GM12878 (cell line): ENCODE data around the gene NCAPH2. TPM values are rescaled to one million over a fixed set of nuclear protein-coding genes. Genes with fewer than 3 reads are reported as not detected.
A peak's percentile ranks its signal among the peaks of the same experiment; 100 is the strongest.

Source experiments
- ATAC-seq: fragments of 200-7000 bp; cut with Tn5 transposase; 3 replicates; pipeline ENCODE4 v1.9.1; 2020; ENCODE audit warnings: mild to moderate bottlenecking, moderate library complexity
- BruUV-seq: library from RNA; stranded (reverse); fragments of 400-500 nt; replicated peaks from 2 replicates; lab custom pipeline; 2021; lab: Mats Ljungman, UMichigan
- CTCF ChIA-PET: fragments of 300-600 bp; sonication (Branson Sonifier 250); formaldehyde crosslinking; extraction: SDS; loops from one replicate; lab custom pipeline; 2021; ENCODE audit warnings: inconsistent platforms; lab: Yijun Ruan, JAX
- POLR2A ChIA-PET: fragments of 350-600 bp; formaldehyde crosslinking; extraction: SDS; loops from one replicate; lab custom pipeline; 2021; ENCODE audit warnings: inconsistent platforms; lab: Charles Lee
- RAD21 ChIA-PET: fragments of 300-600 bp; sonication (Branson Sonifier 250); formaldehyde crosslinking; loops from one replicate; lab custom pipeline; 2023; ENCODE audit warnings: antibody characterized with exemption; ENCODE audit not compliant: unreplicated experiment; lab: Charles Lee
- SMC1A ChIA-PET: fragments of 300-600 bp; sonication (Branson Sonifier 250); formaldehyde crosslinking; loops from one replicate; lab custom pipeline; 2023; ENCODE audit not compliant: unreplicated experiment, uncharacterized antibody; lab: Charles Lee
- DNase-seq: peaks from one replicate; pipeline ENCODE4 v3.0.0-alpha.2; 2011; ENCODE audit warnings: low read depth, low spot score
- FAIRE-seq: peaks from 3 replicates; lab custom pipeline; 2011; peaks lifted over from hg19 to GRCh38; lab: Jason Lieb, UNC
- H2AFZ ChIP-seq: 2 replicates; pipeline ENCODE4 v1.6.0; 2011; ENCODE audit warnings: low read depth, low read length, control low read depth; ENCODE audit not compliant: control insufficient read depth
- H3K27ac ChIP-seq: 2 replicates; pipeline ENCODE4 v1.5.1; 2011; ENCODE audit warnings: control low read depth; ENCODE audit not compliant: control insufficient read depth, insufficient read depth
- H3K27me3 ChIP-seq, 2 experiments: replicated peaks in 1 of 2; 2 replicates each; pipeline versions ENCODE4 v1.6.0 to v1.6.1; 2011; ENCODE audit warnings: low read length in 1 of 2; ENCODE audit not compliant: control insufficient read depth in 2 of 2, insufficient read depth in 2 of 2
- H3K36me3 ChIP-seq, 2 experiments: 2 replicates each; pipeline ENCODE4 v1.5.1; 2011; ENCODE audit warnings: low read length in 1 of 2; ENCODE audit not compliant: control insufficient read depth in 2 of 2, insufficient read depth in 2 of 2
- H3K4me1 ChIP-seq: 2 replicates; pipeline ENCODE4 v1.6.1; 2011; ENCODE audit warnings: mild to moderate bottlenecking, low read length, moderate library complexity, mixed read lengths; ENCODE audit not compliant: control insufficient read depth, insufficient read depth
- H3K4me2 ChIP-seq: 2 replicates; pipeline ENCODE4 v1.6.0; 2011; ENCODE audit warnings: control low read depth; ENCODE audit not compliant: control insufficient read depth, insufficient read depth
- H3K4me3 ChIP-seq: fragments of 200-600 bp; sonication (generic); 2 replicates; pipeline ENCODE4 v1.5.1; 2016
- H3K79me2 ChIP-seq: 2 replicates; pipeline ENCODE4 v1.6.0; 2011; ENCODE audit warnings: low read length; ENCODE audit not compliant: control insufficient read depth, insufficient read depth
- H3K9ac ChIP-seq: 2 replicates; pipeline ENCODE4 v1.8.0; 2011; ENCODE audit warnings: low read length, control low read depth, mixed read lengths; ENCODE audit not compliant: control insufficient read depth, insufficient read depth
- H3K9me3 ChIP-seq: replicated peaks from 3 replicates; pipeline ENCODE4 v1.5.1; 2011; ENCODE audit warnings: mild to moderate bottlenecking, low read length; ENCODE audit not compliant: control insufficient read depth, insufficient read depth
- H4K20me1 ChIP-seq: 2 replicates; pipeline ENCODE4 v1.6.0; 2011; ENCODE audit not compliant: control insufficient read depth, insufficient read depth
- CBFB ChIP-seq: IDR thresholded peaks from 2 replicates; pipeline ENCODE4 v1.6.1; 2016; ENCODE audit warnings: antibody characterized with exemption, low read depth
- CHD2 ChIP-seq: IDR thresholded peaks from 2 replicates; pipeline ENCODE4 v1.6.1; 2011; ENCODE audit warnings: low read depth, low read length, improper control_type of control experiment, borderline replicate concordance
- CREM ChIP-seq: IDR thresholded peaks from 2 replicates; pipeline ENCODE4 v1.6.1; 2014; ENCODE audit warnings: antibody characterized with exemption, low read depth
- DPF2 ChIP-seq: fragments of 450-650 bp; IDR thresholded peaks from 2 replicates; pipeline ENCODE4 v1.6.1; 2017; ENCODE audit warnings: mild to moderate bottlenecking
- EGR1 ChIP-seq, 2 experiments: IDR thresholded peaks; 1 replicate in 1 of 2; 2 replicates in 1 of 2; pipeline ENCODE4 v1.6.1; 2011 to 2012; ENCODE audit warnings: low read depth in 2 of 2, low read length in 2 of 2, borderline replicate concordance in 1 of 2, mild to moderate bottlenecking in 1 of 2, moderate library complexity in 1 of 2
- HDAC6 ChIP-seq: fragments of 200-600 bp; sonication (generic); IDR thresholded peaks from one replicate; pipeline ENCODE4 v1.8.0; 2017; ENCODE audit warnings: antibody characterized with exemption; ENCODE audit not compliant: unreplicated experiment
- HDGF ChIP-seq: fragments of 450-650 bp; IDR thresholded peaks from 2 replicates; pipeline ENCODE4 v1.6.1; 2016; ENCODE audit warnings: antibody characterized with exemption
- IKZF1 ChIP-seq: fragments of 450-650 bp; conservative IDR thresholded peaks from 2 replicates; pipeline ENCODE4 v1.6.1; 2017; ENCODE audit warnings: antibody characterized with exemption, mild to moderate bottlenecking
- KAT2A ChIP-seq: conservative IDR thresholded peaks from 2 replicates; pipeline ENCODE4 v1.6.1; 2011; ENCODE audit warnings: low read depth, low read length; ENCODE audit not compliant: control insufficient read depth
- MTA2 ChIP-seq: fragments of 450-650 bp; IDR thresholded peaks from 2 replicates; pipeline ENCODE4 v1.6.1; 2016; ENCODE audit warnings: low read depth, mild to moderate bottlenecking, moderate library complexity
- NKRF ChIP-seq: fragments of 450-650 bp; conservative IDR thresholded peaks from 2 replicates; pipeline ENCODE4 v1.6.1; 2017; ENCODE audit warnings: mild to moderate bottlenecking, moderate library complexity
- NR2F1 ChIP-seq: fragments of 450-650 bp; conservative IDR thresholded peaks from 2 replicates; pipeline ENCODE4 v1.6.1; 2017; ENCODE audit warnings: mild to moderate bottlenecking
- POLR2A ChIP-seq: IDR thresholded peaks from 2 replicates; pipeline ENCODE4 v1.6.1; 2011; ENCODE audit warnings: low read depth, mild to moderate bottlenecking, low read length
- POLR2AphosphoS5 ChIP-seq: IDR thresholded peaks from 2 replicates; pipeline ENCODE4 v1.6.1; 2011; ENCODE audit warnings: mild to moderate bottlenecking, low read length, inconsistent platforms
- RAD21 ChIP-seq: IDR thresholded peaks from 2 replicates; pipeline ENCODE4 v1.6.1; 2011; ENCODE audit warnings: mild to moderate bottlenecking, low read depth, low read length, moderate library complexity; ENCODE audit not compliant: insufficient read depth
- RELA ChIP-seq: fragments of 450-650 bp; IDR thresholded peaks from 2 replicates; pipeline ENCODE4 v1.8.0; 2014; ENCODE audit warnings: borderline replicate concordance; ENCODE audit not compliant: partially characterized antibody
- SMARCA5 ChIP-seq: fragments of 450-650 bp; IDR thresholded peaks from 2 replicates; pipeline ENCODE4 v1.6.1; 2017; ENCODE audit warnings: mild to moderate bottlenecking
- TCF12 ChIP-seq: IDR thresholded peaks from 2 replicates; pipeline ENCODE4 v1.6.1; 2011; ENCODE audit warnings: low read depth, mild to moderate bottlenecking, low read length
- YY1 ChIP-seq: IDR thresholded peaks from 2 replicates; pipeline ENCODE4 v1.6.1; 2011; ENCODE audit warnings: low read depth, mild to moderate bottlenecking, low read length
- WGBS: methylation state at CpG from one replicate; pipeline ENCODE4 v1.1.6; 2016; ENCODE audit warnings: low lambda C conversion rate; ENCODE audit not compliant: insufficient replicate concordance, insufficient coverage; ENCODE audit errors: missing lambda C conversion rate; 5-methylcytosine and 5-hydroxymethylcytosine counted together
- in situ Hi-C: fragments of 300-500 bp; cut with MboI; formaldehyde crosslinking; loops from 9 replicates; pipeline ENCODE4 v1.14.3; 2018; ENCODE audit warnings: mixed read lengths
- intact Hi-C: fragments of 100-400 bp; cut with micrococcal nuclease; formaldehyde crosslinking; loops from one replicate; pipeline ENCODE4 v1.14.2; 2022; ENCODE audit not compliant: unreplicated experiment
- polyA plus RNA-seq, 11 experiments: library from polyadenylated mRNA; depleted of rRNA in 4 of 11; unstranded in 6 of 11; stranded (reverse) in 5 of 11; fragments of >200 nt; fragmentation: Nextera tagmentation in 4 of 11; fragmentation: Illumina TruSeq in 1 of 11; extraction: Ambion mirVana in 4 of 11; extraction: Trizol in 1 of 11; gene quantifications; 1 replicate in 1 of 11; 2 replicates in 10 of 11; pipeline versions ENCODE4 v1.2.1 to v1.2.3, GENCODE V29; 2011 to 2016; ENCODE audit warnings: inconsistent platforms in 2 of 11, missing spikeins in 2 of 11, low read depth in 1 of 11
- total RNA-seq, 4 experiments: library from RNA; depleted of rRNA in 3 of 4; stranded (reverse); fragments of >200 nt in 3 of 4; fragmentation: Illumina TruSeq in 1 of 4; extraction: Trizol in 1 of 4; gene quantifications; 2 replicates each; pipeline versions ENCODE4 v1.2.1 to v1.2.3, GENCODE V29; 2013 to 2021
- TF ChIP-seq, protein P1 (sequence below): fragments of 450-650 bp; IDR thresholded peaks from 2 replicates; pipeline ENCODE4 v1.6.1; 2018; ENCODE audit warnings: borderline replicate concordance, mild to moderate bottlenecking; ENCODE audit not compliant: partially characterized antibody

NCAPH2 gene
- total and polyA plus RNA-seq, 10 of the 15 experiments (the other 5 are each of a cell fraction or from before 2014, with no cell fraction given): 5.0 to 110 (median 59.9) TPM

DNA sequence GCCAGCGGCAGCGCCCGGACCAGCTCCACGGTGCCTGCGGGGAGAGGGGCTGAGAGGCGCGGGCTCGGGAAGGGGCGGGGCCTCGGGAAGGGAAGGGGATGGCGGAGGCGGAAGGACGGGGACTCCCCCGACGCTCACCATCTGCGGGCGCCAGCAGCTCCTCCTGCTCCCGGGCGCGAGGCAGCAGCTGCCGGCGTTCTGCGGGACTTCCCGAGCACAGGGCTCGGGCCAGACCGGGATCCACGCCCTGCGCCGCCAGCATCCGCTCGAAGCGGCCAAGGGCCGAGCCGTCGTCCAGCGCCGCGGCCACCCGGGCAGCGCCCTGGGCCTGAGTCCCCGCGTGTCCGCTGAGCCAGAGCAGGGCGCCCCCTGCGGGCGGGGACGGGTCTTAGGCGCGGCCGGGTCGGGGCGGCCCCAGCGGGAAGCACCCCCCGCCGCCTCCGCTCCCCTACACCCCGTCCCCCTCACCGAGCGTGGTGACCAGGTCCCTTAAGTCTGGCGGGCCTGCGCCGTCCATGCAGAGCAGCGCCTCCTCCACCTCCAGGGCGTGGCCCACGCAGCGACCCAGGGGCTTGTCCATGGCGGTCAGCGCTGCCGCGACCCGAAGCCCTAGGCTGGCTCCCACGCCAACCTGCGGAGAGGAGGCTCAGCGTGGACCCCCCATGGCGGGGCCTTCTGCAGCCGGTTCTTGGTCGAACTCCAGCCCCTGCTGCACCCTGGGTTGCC, 18.2 kb downstream of the NCAPH2 start:
- POLR2A ChIA-PET: interaction anchor here (0.5 to 6.5 kb wide), 16 partner anchors 11 to 194 kb away, joined by 3 to 232 read pairs (median 9); partner anchors contain the start of genes KLHDC7B, LMF2, NCAPH2 and SYCE3
- Histone ChIP-seq H3K4me1 (peaks cover 16% of the 10 kb centered on the region), H3K4me3 (peak overlapping the region; percentile 74), H3K79me2 (peaks cover 61% of the 10 kb centered on the region), H3K27ac (peak overlapping the region; percentile 94), H3K4me2 (peak overlapping the region; percentile 99), H3K36me3 (peaks cover 5 to 25% of the 10 kb centered on the region in 2 experiments; a peak in 3 of 4 replicates), H2AFZ (peak overlapping the region; percentile 55), H3K9me3 (no peaks in the 10 kb centered on the region), H4K20me1 (no peaks in the 10 kb centered on the region), H3K9ac (peak overlapping the region; percentile 94), H3K27me3 (no peaks in the 10 kb centered on the region)
- CTCF ChIA-PET: interaction anchor here (0.7 to 3.5 kb wide), 29 partner anchors 9 to 533 kb away, joined by 3 to 38 read pairs (median 5); partner anchors contain the start of genes ARSA, KLHDC7B, LMF2 and NCAPH2
- DNase-seq (no peak), FAIRE-seq (no peak), ATAC-seq (peak; percentile 34)
- intact Hi-C loops (loop anchor here (5.0 kb wide), 2 partner anchors 36 to 56 kb away; partner anchors contain the start of genes CHKB and SYCE3), in situ Hi-C loops (loop anchor here (5.0 kb wide), 1 partner anchor 96 kb away; no protein-coding TSS in a partner anchor)
- SMC1A ChIA-PET: interaction anchor here (0.7 to 5.8 kb wide), 17 partner anchors 9 to 275 kb away, joined by 3 to 58 read pairs (median 6); partner anchors contain the start of genes CHKB, HDAC10, LMF2 and NCAPH2
- RAD21 ChIA-PET: interaction anchor here (0.6 to 6.3 kb wide), 22 partner anchors 9 to 285 kb away, joined by 3 to 106 read pairs (median 6); partner anchors contain the start of genes CHKB, LMF2, NCAPH2 and SYCE3
- WGBS: 1% methylated on average over 64 of the region's 77 CpGs
- no TSS peak for BruUV-seq
- TF ChIP-seq EGR1 (IDR thresholded peaks at IDR 0.05; ENCODE audit: borderline replicate concordance in 1 of 2, low read depth in 2 of 2, low read length in 2 of 2): peak in 1 of 2 experiments; percentile 83; a peak in 2 of 3 replicates
- TF ChIP-seq IKZF1: peak; percentile 72
- peak; percentile 69 for TF ChIP-seq RELA
- TF ChIP-seq KAT2A: no peak
- TF ChIP-seq RAD21: peak; percentile 30; the same call in 1 of the 2 replicates
- TF ChIP-seq HDAC6: peak; percentile 40
- TF ChIP-seq, protein P1, sequence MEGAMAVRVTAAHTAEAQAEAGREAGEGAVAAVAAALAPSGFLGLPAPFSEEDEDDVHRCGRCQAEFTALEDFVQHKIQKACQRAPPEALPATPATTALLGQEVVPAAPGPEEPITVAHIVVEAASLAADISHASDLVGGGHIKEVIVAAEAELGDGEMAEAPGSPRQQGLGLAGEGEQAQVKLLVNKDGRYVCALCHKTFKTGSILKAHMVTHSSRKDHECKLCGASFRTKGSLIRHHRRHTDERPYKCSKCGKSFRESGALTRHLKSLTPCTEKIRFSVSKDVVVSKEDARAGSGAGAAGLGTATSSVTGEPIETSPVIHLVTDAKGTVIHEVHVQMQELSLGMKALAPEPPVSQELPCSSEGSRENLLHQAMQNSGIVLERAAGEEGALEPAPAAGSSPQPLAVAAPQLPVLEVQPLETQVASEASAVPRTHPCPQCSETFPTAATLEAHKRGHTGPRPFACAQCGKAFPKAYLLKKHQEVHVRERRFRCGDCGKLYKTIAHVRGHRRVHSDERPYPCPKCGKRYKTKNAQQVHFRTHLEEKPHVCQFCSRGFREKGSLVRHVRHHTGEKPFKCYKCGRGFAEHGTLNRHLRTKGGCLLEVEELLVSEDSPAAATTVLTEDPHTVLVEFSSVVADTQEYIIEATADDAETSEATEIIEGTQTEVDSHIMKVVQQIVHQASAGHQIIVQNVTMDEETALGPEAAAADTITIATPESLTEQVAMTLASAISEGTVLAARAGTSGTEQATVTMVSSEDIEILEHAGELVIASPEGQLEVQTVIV: no peak
- TF ChIP-seq SMARCA5: peak; percentile 88; the same call in 1 of the 2 replicates
- peak; percentile 7; the same call in 1 of the 2 replicates for TF ChIP-seq CBFB
- 0 out of 2 replicates have a peak, but pooled peaks have one; percentile 17 for TF ChIP-seq CHD2
- peak; percentile 24; the same call in 1 of the 2 replicates for TF ChIP-seq CREM
- peak; percentile 92 for TF ChIP-seq DPF2
- TF ChIP-seq TCF12: peak; percentile 83
- TF ChIP-seq POLR2AphosphoS5: peak; percentile 61
- no peak for TF ChIP-seq HDGF
- TF ChIP-seq YY1: no peak; the same call in 1 of the 2 replicates
- TF ChIP-seq NR2F1: peak; percentile 72
- TF ChIP-seq MTA2: no peak
- TF ChIP-seq POLR2A: no peak
- peak; percentile 72 for TF ChIP-seq NKRF
